Hepatocyte (in vitro differentiated cells): ENCODE results near the gene ARHGEF37. TPM values are rescaled to one million over a fixed set of nuclear protein-coding genes. Genes with fewer than 3 reads are reported as not detected.
"Not testable (repeated sequence)": the region's sequence is repeated elsewhere in the genome, so short reads cannot be mapped to it uniquely, and the experiment has no call there.

Experiments used
- DNase-seq: peaks from one replicate; pipeline ENCODE4 v3.0.0-alpha.2; 2016; ENCODE audit warnings: low spot score
- H2AFZ ChIP-seq: fragments of 200-600 bp; sonication (generic); 2 replicates; pipeline ENCODE4 v1.6.0; 2016; ENCODE audit warnings: antibody characterized with exemption, mild to moderate bottlenecking
- H3K27ac ChIP-seq: fragments of 200-600 bp; sonication (generic); 2 replicates; pipeline ENCODE4 v1.5.1; 2016; ENCODE audit warnings: mild to moderate bottlenecking
- H3K27me3 ChIP-seq: fragments of 200-600 bp; sonication (generic); 2 replicates; pipeline ENCODE4 v1.6.1; 2016
- H3K36me3 ChIP-seq: fragments of 200-600 bp; sonication (generic); replicated peaks from 2 replicates; pipeline ENCODE4 v1.5.1; 2016; ENCODE audit warnings: low read depth; ENCODE audit not compliant: insufficient read depth
- H3K4me1 ChIP-seq: fragments of 200-600 bp; sonication (generic); 2 replicates; pipeline ENCODE4 v1.5.1; 2016; ENCODE audit warnings: mild to moderate bottlenecking, moderate library complexity; ENCODE audit not compliant: insufficient read depth
- H3K4me2 ChIP-seq: fragments of 200-600 bp; sonication (generic); 2 replicates; pipeline ENCODE4 v1.6.0; 2016
- H3K4me3 ChIP-seq: fragments of 200-600 bp; sonication (generic); 2 replicates; pipeline ENCODE4 v1.5.1; 2016; ENCODE audit warnings: mild to moderate bottlenecking
- H3K79me2 ChIP-seq: fragments of 200-600 bp; sonication (generic); 2 replicates; pipeline ENCODE4 v1.6.0; 2017; ENCODE audit warnings: mild to moderate bottlenecking
- H3K9me2 ChIP-seq: fragments of 200-600 bp; sonication (generic); replicated peaks from 2 replicates; pipeline ENCODE4 v1.6.0; 2017; ENCODE audit warnings: mild to moderate bottlenecking; ENCODE audit not compliant: insufficient read depth
- H3K9me3 ChIP-seq: fragments of 200-600 bp; sonication (generic); 2 replicates; pipeline ENCODE4 v1.5.1; 2016; ENCODE audit warnings: low read depth, mild to moderate bottlenecking
- H4K20me1 ChIP-seq: fragments of 200-600 bp; sonication (generic); 2 replicates; pipeline ENCODE4 v1.6.0; 2016; ENCODE audit warnings: mild to moderate bottlenecking; ENCODE audit not compliant: insufficient read depth, poor library complexity, severe bottlenecking
- EZH2 ChIP-seq: fragments of 200-600 bp; sonication (generic); IDR thresholded peaks from 2 replicates; pipeline ENCODE4 v1.6.1; 2016; ENCODE audit warnings: antibody characterized with exemption, mild to moderate bottlenecking, borderline replicate concordance
- EZH2phosphoT487 ChIP-seq: fragments of 200-600 bp; sonication (generic); IDR thresholded peaks from one replicate; pipeline ENCODE4 v1.6.1; 2018; ENCODE audit warnings: antibody characterized with exemption, mild to moderate bottlenecking, low read depth, moderate library complexity; ENCODE audit not compliant: unreplicated experiment, severe bottlenecking
- WGBS: methylation state at CpG from one replicate; pipeline ENCODE4 v1.1.6; 2016; ENCODE audit warnings: low lambda C conversion rate; ENCODE audit errors: missing lambda C conversion rate; 5-methylcytosine and 5-hydroxymethylcytosine counted together
- polyA plus RNA-seq: library from polyadenylated mRNA; unstranded; fragments of >200 nt; fragmentation: Nextera tagmentation; extraction: Ambion mirVana; gene quantifications from 2 replicates; pipeline ENCODE4 v1.2.1, GENCODE V29; 2016
- total RNA-seq: library from RNA; depleted of rRNA; stranded (reverse); fragments of >200 nt; gene quantifications from 2 replicates; pipeline ENCODE4 v1.2.3, GENCODE V29; 2014
- TF ChIP-seq, protein P1 (sequence below): fragments of 200-600 bp; sonication (generic); IDR thresholded peaks from 2 replicates; pipeline ENCODE4 v1.5.1; 2016; ENCODE audit warnings: antibody characterized with exemption, mild to moderate bottlenecking; ENCODE audit not compliant: poor library complexity

The ARHGEF37 gene
- total and polyA plus RNA-seq, 2 experiments from 2014 or later: 2.3 to 2.9 TPM

DNA sequence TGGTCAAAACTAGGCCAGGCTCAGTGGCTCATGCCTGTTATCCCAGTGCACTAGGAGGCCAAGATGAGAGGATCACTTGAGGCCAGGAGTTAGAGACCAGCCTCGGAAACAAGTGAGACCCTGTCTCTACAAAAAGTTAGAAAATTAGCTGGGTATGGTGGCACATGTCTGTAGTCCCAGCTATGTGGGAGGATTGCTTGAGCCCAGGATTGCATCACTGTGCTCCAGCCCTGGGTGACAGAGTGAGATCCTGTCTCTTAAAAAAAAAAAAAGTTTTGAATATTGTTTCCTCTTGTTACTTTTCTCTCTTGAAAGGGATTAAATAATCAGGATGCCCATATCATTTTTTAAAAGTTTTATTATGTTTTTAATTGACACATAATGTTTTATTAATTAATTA is 7.6 kb downstream of the ARHGEF37 start:
- H4K20me1 ChIP-seq: no peaks in the 10 kb centered on the region
- no peak overlapping the region for H3K4me3 ChIP-seq
- no peaks in the 10 kb centered on the region for H3K79me2 ChIP-seq
- H3K4me2 ChIP-seq: no peak overlapping the region
- TF ChIP-seq EZH2phosphoT487: no peak
- no peak for TF ChIP-seq EZH2
- TF ChIP-seq, protein P1, sequence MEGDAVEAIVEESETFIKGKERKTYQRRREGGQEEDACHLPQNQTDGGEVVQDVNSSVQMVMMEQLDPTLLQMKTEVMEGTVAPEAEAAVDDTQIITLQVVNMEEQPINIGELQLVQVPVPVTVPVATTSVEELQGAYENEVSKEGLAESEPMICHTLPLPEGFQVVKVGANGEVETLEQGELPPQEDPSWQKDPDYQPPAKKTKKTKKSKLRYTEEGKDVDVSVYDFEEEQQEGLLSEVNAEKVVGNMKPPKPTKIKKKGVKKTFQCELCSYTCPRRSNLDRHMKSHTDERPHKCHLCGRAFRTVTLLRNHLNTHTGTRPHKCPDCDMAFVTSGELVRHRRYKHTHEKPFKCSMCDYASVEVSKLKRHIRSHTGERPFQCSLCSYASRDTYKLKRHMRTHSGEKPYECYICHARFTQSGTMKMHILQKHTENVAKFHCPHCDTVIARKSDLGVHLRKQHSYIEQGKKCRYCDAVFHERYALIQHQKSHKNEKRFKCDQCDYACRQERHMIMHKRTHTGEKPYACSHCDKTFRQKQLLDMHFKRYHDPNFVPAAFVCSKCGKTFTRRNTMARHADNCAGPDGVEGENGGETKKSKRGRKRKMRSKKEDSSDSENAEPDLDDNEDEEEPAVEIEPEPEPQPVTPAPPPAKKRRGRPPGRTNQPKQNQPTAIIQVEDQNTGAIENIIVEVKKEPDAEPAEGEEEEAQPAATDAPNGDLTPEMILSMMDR: no peak
- H3K9me2 ChIP-seq: no peaks in the 10 kb centered on the region
- H3K27me3 ChIP-seq: no peaks in the 10 kb centered on the region
- no peak overlapping the region for H3K27ac ChIP-seq
- H3K9me3 ChIP-seq: no peaks in the 10 kb centered on the region
- no peak overlapping the region for H2AFZ ChIP-seq
- DNase-seq: no peak
- no peaks in the 10 kb centered on the region for H3K36me3 ChIP-seq
- WGBS: 94% methylated on average over 1 of the region's 1 CpG
- H3K4me1 ChIP-seq: peaks cover 5% of the 10 kb centered on the region

DNA sequence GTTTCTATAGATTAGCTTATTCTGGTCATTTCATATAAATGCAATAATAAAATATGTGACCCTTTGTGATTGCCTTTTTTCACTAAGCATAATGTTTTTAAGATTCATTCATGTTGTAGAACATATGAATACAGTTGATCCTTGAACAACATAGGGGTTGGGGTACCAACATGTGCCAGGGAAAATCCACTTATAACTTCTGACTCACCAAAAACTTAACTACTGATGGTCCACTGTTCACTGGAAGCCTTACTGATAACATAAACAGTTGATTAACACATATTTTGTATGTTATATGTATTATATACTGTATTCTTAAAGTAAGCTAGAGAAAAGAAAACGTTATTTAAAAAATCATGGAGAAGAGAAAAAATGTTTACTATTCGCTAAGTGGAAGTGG is 12.1 kb downstream of the ARHGEF37 start:
- H3K36me3 ChIP-seq: no peaks in the 10 kb centered on the region
- H3K79me2 ChIP-seq: no peaks in the 10 kb centered on the region
- H3K27ac ChIP-seq: no peak overlapping the region
- H3K4me2 ChIP-seq: no peak overlapping the region
- no peak for TF ChIP-seq EZH2
- TF ChIP-seq, protein P1: no peak
- no peak overlapping the region for H3K4me3 ChIP-seq
- H3K9me2 ChIP-seq: no peaks in the 10 kb centered on the region
- no peak overlapping the region for H2AFZ ChIP-seq
- WGBS: 81% methylated on average over 2 of the region's 2 CpGs
- no peaks in the 10 kb centered on the region for H3K27me3 ChIP-seq
- no peaks in the 10 kb centered on the region for H4K20me1 ChIP-seq
- DNase-seq: no peak
- H3K9me3 ChIP-seq: no peaks in the 10 kb centered on the region
- H3K4me1 ChIP-seq: no peaks in the 10 kb centered on the region

DNA sequence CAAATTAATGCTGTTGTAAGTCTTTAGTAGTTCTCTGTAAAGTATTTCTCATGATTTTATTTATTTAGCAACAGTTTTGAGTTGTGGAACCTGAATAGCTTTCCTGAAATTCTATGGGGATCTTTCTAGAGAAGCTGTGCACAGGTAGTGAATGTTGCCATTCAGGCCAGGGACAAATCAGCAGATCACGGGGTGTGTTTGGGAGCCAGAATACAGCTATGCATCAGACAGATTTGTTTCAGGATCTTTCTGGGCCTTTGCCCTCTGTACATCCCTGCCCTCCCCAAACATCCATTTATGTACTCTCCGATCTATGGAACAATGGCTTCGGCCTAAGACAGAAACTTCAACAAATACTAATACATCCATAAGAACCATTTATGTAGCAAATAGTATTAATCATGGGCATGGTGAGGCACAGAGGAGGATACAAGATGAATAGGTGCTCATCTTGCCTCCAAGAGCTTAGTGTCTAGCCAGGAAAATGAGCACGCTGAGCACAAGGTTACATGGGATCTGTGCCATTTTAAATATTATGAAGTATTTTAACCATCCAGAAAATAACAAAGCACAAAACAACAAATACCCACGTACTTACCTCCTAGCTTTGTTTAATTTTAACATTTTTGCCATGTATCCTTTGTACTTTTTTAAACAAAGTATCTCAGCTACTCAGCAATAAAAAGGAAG is 13.1 kb downstream of the ARHGEF37 start:
- Histone ChIP-seq H3K9me2 (no peaks in the 10 kb centered on the region), H3K4me2 (no peak overlapping the region), H3K4me1 (no peaks in the 10 kb centered on the region), H3K9me3 (no peaks in the 10 kb centered on the region), H3K36me3 (no peaks in the 10 kb centered on the region), H3K27me3 (no peaks in the 10 kb centered on the region), H4K20me1 (no peaks in the 10 kb centered on the region), H3K27ac (no peak overlapping the region), H3K4me3 (no peak overlapping the region), H3K79me2 (no peaks in the 10 kb centered on the region), H2AFZ (no peak overlapping the region)
- no peak for DNase-seq
- 75% methylated on average over 5 of the region's 5 CpGs for WGBS
- TF ChIP-seq EZH2phosphoT487 (no peak), EZH2 (no peak)
- TF ChIP-seq, protein P1: no peak

DNA sequence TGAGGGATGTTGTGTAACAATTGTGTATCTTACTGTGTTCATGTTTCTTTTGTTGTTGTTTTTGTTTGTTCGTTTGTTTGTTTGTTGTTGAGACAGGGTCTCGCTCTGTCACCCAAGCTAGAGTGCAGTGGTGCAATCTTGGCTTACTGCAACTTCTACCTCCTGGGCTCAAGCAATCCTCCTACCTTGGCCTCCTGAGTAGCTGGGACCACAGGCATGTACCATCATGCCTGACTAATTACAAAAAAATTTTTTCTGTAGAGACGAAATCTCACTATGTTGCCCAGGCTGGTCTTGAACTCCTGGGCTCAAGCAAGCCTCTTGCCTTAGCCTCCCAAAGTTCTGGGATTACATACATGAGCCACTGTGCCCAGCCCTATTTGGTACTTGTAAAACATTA is 13.8 kb downstream of the ARHGEF37 start:
- H4K20me1 ChIP-seq, H3K27me3 ChIP-seq, H2AFZ ChIP-seq, H3K27ac ChIP-seq, H3K4me2 ChIP-seq, H3K36me3 ChIP-seq, DNase-seq, H3K9me2 ChIP-seq, H3K9me3 ChIP-seq, H3K79me2 ChIP-seq, H3K4me3 ChIP-seq, H3K4me1 ChIP-seq: not testable (repeated sequence)
- 78% methylated on average over 3 of the region's 3 CpGs for WGBS
